ENCODE measurements around the gene CTDP1.

DNA sequence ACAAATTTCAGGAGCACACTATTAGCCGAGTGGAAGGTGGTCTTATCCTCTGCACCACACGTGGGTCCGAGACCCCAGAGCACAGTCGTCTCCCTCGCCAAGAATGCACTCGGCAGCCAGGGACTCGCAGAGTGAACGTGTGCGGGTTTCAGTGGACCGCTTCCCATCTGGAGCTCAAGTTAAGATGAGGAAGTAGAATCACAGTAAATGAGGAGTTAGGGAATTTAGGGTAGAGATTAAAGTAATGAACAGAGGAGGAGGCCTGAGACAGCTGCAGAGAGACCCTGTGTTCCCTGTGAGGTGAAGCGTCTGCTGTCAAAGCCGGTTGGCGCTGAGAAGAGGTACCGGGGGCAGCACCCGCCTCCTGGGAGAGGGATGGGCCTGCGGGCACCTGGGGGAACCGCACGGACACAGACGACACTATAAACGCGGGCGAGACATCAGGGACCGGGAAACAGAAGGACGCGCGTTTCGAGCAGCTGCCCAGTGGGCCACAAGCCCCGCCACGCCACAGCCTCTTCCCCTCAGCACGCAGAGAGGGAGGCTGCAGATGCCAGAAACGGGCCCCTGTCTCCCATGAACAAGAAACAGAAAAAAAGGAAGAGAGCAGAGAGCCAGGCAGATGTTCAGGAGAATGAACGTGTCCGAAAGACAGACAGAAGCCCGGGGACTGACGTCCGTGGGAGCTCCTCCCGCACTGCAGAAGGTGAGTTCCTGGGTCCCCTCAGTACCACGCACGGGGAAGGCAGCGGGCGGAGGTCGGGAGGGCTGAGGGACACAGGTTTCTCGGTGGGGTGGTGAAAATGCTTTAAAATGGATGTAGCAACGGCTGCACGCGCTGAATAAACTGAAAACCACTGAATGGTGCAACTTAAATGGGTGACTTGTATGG, 112.7 kb downstream of the CTDP1 start:
- TF ChIP-seq, protein P1, sequence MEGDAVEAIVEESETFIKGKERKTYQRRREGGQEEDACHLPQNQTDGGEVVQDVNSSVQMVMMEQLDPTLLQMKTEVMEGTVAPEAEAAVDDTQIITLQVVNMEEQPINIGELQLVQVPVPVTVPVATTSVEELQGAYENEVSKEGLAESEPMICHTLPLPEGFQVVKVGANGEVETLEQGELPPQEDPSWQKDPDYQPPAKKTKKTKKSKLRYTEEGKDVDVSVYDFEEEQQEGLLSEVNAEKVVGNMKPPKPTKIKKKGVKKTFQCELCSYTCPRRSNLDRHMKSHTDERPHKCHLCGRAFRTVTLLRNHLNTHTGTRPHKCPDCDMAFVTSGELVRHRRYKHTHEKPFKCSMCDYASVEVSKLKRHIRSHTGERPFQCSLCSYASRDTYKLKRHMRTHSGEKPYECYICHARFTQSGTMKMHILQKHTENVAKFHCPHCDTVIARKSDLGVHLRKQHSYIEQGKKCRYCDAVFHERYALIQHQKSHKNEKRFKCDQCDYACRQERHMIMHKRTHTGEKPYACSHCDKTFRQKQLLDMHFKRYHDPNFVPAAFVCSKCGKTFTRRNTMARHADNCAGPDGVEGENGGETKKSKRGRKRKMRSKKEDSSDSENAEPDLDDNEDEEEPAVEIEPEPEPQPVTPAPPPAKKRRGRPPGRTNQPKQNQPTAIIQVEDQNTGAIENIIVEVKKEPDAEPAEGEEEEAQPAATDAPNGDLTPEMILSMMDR (IDR thresholded peaks at IDR 0.05; ENCODE audit: low read length) = no peak
- no peak for TF ChIP-seq EZH2 (optimal IDR thresholded peaks at IDR 0.05; ENCODE audit: low read depth, low read length)

All from MM.1S (cell line).